Endothelial cell (in vitro differentiated cells): Measurements from ENCODE around the gene NUDT14. TPM values are rescaled to one million over a fixed set of nuclear protein-coding genes. Genes with fewer than 3 reads are reported as not detected.

Source experiments
- DNase-seq: peaks from one replicate; pipeline ENCODE4 v3.0.0; 2021; ENCODE audit warnings: low spot score
- H3K27ac Mint-ChIP-seq: one replicate; pipeline ENCODE4 v1.8.0; 2021; ENCODE audit warnings: mixed read lengths, inconsistent platforms; ENCODE audit not compliant: unreplicated experiment
- H3K27me3 Mint-ChIP-seq: one replicate; pipeline ENCODE4 v1.8.0; 2021; ENCODE audit warnings: mild to moderate bottlenecking, moderate library complexity, mixed read lengths, inconsistent platforms; ENCODE audit not compliant: unreplicated experiment
- H3K36me3 Mint-ChIP-seq: one replicate; pipeline ENCODE4 v1.8.0; 2021; ENCODE audit warnings: mild to moderate bottlenecking, low read depth, mixed read lengths, inconsistent platforms; ENCODE audit not compliant: unreplicated experiment
- H3K4me1 Mint-ChIP-seq: one replicate; pipeline ENCODE4 v1.8.0; 2021; ENCODE audit warnings: mild to moderate bottlenecking, mixed read lengths, inconsistent platforms; ENCODE audit not compliant: unreplicated experiment
- H3K4me3 Mint-ChIP-seq: one replicate; pipeline ENCODE4 v1.8.0; 2021; ENCODE audit warnings: mild to moderate bottlenecking, mixed read lengths, inconsistent platforms; ENCODE audit not compliant: unreplicated experiment
- H3K9me3 Mint-ChIP-seq: one replicate; pipeline ENCODE4 v1.8.0; 2021; ENCODE audit warnings: mixed read lengths, inconsistent platforms; ENCODE audit not compliant: unreplicated experiment
- total RNA-seq: library from RNA; stranded (reverse); fragmentation: NEBNext Ultra II Directional; extraction: Animal tissue kit (Norgen Biotek cat#: 25700); gene quantifications from one replicate; pipeline ENCODE4 v1.2.1, GENCODE V29; 2021; ENCODE audit not compliant: unreplicated experiment
- TF ChIP-seq, protein P1 (sequence below): fragments of 200-600 bp; sonication (generic); IDR thresholded peaks from one replicate; pipeline ENCODE4 v1.5.0; 2021; ENCODE audit warnings: antibody characterized with exemption; ENCODE audit not compliant: unreplicated experiment

Gene NUDT14
- total RNA-seq, 1 donor from 2014 or later: 135 TPM

GRCh38 chr14:105151838-105152793, 29.0 kb downstream of the NUDT14 start:
- TF ChIP-seq, protein P1, sequence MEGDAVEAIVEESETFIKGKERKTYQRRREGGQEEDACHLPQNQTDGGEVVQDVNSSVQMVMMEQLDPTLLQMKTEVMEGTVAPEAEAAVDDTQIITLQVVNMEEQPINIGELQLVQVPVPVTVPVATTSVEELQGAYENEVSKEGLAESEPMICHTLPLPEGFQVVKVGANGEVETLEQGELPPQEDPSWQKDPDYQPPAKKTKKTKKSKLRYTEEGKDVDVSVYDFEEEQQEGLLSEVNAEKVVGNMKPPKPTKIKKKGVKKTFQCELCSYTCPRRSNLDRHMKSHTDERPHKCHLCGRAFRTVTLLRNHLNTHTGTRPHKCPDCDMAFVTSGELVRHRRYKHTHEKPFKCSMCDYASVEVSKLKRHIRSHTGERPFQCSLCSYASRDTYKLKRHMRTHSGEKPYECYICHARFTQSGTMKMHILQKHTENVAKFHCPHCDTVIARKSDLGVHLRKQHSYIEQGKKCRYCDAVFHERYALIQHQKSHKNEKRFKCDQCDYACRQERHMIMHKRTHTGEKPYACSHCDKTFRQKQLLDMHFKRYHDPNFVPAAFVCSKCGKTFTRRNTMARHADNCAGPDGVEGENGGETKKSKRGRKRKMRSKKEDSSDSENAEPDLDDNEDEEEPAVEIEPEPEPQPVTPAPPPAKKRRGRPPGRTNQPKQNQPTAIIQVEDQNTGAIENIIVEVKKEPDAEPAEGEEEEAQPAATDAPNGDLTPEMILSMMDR: no peak
- Mint-ChIP-seq H3K4me1 (no peaks in the 10 kb centered on the region), H3K27ac (no peak overlapping the region), H3K4me3 (no peak overlapping the region), H3K9me3 (no peaks in the 10 kb centered on the region), H3K36me3 (no peaks in the 10 kb centered on the region), H3K27me3 (peaks cover 6% of the 10 kb centered on the region)
- no peak for DNase-seq

GRCh38 chr14:105151084-105151837, 29.9 kb downstream of the NUDT14 start:
- Mint-ChIP-seq H3K36me3 (no peaks in the 10 kb centered on the region), H3K27ac (no peak overlapping the region), H3K4me1 (no peaks in the 10 kb centered on the region), H3K4me3 (no peak overlapping the region), H3K9me3 (no peaks in the 10 kb centered on the region), H3K27me3 (peaks cover 6% of the 10 kb centered on the region)
- TF ChIP-seq, protein P1: no peak
- DNase-seq: no peak

GRCh38 chr14:105150368-105151083, 30.6 kb downstream of the NUDT14 start:
- Mint-ChIP-seq H3K27ac (no peak overlapping the region), H3K4me1 (no peaks in the 10 kb centered on the region), H3K27me3 (peaks cover 4% of the 10 kb centered on the region), H3K36me3 (no peaks in the 10 kb centered on the region), H3K4me3 (no peak overlapping the region), H3K9me3 (no peaks in the 10 kb centered on the region)
- TF ChIP-seq, protein P1: no peak
- no peak for DNase-seq

DNA sequence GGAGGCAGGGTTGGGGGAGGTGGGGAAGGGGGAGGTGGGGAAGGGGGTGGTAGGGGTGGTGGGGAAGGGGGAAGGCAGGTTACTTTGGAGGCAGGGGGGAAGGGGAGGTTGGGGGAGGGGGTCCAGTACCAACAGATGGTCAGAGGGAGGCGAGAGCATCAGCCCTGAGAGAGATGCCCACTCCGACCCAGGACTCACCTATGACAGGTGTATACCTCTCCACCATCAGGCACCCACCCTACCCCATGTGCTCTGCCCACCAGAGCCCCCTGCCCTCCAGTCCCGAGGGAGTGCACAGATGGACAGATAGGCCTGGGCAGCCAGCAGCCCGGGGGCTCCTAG, 31.1 kb downstream of the NUDT14 start:
- H3K36me3 Mint-ChIP-seq: no peaks in the 10 kb centered on the region
- no peaks in the 10 kb centered on the region for H3K4me1 Mint-ChIP-seq
- TF ChIP-seq, protein P1: no peak
- H3K9me3 Mint-ChIP-seq: no peaks in the 10 kb centered on the region
- DNase-seq: no peak
- H3K27me3 Mint-ChIP-seq: peaks cover 2% of the 10 kb centered on the region
- no peak overlapping the region for H3K27ac Mint-ChIP-seq
- H3K4me3 Mint-ChIP-seq: no peak overlapping the region
